GM18861 (cell line): ENCODE data around the gene ARFGAP3.

Experiments used
- ATAC-seq: cut with Tn5 transposase; IDR thresholded peaks from one replicate; pipeline ENCODE4 v1.9.1; 2021; ENCODE audit not compliant: unreplicated experiment

ARFGAP3 gene

GRCh38 chr22:42865536-42865935, 8.5 kb upstream of the ARFGAP3 start:
- no peak for ATAC-seq

DNA sequence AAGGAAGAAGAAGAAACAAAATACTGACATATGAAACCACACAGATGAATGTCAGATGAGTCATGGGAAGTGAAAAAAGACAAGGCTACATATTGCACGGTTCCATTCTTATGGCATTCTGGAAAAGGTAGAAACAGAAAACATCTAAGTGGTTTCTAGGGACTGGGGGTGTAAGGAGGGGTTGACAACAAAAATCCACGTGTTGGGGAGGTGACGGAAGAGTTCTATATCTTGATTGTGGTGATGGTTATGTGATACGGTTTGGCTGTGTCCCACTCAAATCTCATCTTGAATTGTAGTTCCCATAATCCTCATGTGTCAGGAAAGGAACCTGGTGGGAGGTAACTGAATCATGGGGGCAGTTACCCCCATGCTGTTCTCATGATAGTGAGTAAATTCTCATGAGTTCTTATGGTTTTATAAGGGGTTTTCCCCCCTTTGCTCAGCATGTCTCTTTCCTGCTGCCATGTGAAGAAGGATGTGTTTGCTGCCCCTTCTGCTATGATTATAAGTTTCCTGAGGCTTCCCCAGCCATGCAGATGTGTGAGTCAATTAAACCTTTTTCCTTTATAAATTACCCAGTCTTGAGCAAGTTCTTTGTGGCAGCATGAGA, 6.4 kb upstream of the ARFGAP3 start:
- ATAC-seq, result no peak

GRCh38 chr22:42862045-42862734, 5.1 kb upstream of the ARFGAP3 start:
- no peak for ATAC-seq

- ATAC-seq, result no peak
Measured at GRCh38 chr22:42860968-42861367, 3.9 kb upstream of the ARFGAP3 start.

DNA sequence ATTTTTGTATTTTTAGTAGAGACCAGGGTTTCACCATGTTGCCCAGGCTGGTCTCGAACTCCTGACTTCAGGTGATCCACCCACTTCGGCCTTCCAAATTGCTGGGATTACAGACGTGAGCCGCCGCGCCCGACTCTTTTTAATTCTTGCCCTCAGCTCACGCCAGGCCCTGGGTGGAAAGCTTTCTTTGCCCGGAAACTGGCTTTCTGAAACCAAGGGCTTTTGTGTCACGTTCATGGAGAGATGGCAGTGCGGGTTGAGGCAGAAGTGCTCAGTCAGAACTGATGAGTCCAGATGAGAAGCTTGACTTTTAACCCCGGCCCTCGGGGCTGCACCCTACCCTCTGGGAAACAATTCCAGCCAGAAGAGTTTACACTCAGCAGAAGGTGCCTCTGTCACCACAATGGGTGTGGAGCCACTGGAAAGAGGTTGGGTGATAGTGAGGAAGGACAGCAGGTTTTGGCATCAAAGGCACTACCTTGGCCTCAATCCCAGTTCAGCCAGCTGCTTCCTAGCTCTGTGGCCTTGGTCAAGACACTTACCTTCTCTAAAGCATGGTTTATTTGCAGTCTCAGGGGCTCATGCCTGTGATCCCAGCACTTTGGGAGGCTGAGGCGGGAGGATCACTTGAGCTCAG, 890 bp upstream of the ARFGAP3 start:
- no peak for ATAC-seq

- peak; percentile 9 for ATAC-seq
Measured at GRCh38 chr22:42856179-42856864, 751 bp downstream of the ARFGAP3 start.

DNA sequence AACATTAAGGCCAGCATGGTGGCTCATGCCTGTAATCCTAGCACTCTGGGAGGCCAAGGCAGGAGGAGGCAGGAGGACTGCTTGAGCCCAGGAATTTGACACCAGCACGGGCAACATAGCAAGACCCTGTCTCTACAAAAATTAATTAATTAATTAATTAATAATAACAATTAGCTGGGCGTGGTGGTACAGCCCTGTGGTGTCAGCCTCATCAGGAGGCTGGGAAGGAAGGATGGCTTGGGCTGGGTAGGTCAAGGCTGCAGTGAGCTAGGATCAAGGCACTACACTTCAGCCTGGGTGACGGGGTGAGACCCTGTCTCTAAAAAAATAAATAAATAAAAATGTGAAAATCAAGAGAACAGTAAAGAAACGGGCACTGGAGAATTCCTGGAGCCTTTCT, 1.4 kb downstream of the ARFGAP3 start:
- no peak for ATAC-seq

DNA sequence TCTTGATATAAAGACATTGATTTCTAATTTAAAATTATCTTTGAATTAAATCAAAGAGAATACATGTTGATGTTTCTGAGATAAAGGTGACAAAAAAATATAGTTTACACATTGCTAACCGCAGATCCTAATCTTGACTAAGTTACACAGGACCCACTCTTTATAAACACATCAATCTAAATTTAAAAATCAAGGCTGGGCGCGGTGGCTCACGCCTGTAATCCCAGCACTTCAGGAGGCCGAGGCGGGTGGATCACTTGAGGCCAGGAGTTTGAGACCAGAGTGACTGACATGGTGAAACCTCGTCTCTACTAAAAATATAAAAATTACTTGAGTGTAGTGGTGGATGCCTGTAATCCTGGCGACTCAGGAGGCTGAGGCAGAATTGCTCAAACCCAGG, 1.9 kb downstream of the ARFGAP3 start:
- ATAC-seq, result no peak

- ATAC-seq, result no peak
Measured at GRCh38 chr22:42848941-42849550, 8.0 kb downstream of the ARFGAP3 start.

- ATAC-seq, result no peak
Measured at GRCh38 chr22:42847110-42847509, 10.0 kb downstream of the ARFGAP3 start.

DNA sequence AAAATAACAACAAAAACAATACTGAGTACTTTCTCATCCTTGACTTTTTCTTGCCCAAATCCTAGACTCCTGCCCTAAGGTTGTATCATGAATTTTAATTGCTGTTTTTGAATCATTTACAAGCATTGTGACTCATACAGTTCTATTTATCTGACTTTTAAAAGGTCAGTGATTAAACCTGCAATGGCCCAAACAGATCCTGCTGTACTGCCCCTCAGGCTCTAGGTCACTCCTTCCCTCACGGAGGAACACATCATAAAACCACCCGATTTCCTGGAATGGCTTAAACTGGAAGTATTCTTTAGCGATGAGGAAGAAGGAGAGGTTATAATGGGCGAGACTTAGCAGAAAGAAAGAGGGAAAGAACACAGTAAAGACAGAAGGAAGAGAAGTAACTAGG, 12.3 kb downstream of the ARFGAP3 start:
- ATAC-seq, result no peak

GRCh38 chr22:42842658-42843370, 14.3 kb downstream of the ARFGAP3 start:
- ATAC-seq, result no peak

DNA sequence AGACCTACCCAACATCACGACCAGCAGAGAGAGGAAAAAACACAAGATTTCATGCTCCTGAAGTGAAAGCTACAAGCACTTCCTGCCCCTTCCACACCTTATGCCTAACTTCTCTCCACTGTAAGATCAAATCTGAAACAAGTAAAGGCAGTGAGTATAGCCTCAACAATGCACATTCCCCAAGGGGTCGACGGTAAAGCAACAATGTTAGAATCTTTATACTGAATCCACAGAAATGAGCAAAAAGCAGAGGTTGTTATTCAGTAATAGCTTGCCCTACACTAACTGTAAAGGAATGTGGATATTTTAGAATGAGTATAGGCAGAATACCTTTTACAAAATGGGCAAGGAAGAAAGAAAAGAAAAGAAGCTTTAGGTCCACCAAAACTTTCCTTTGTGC, 15.6 kb downstream of the ARFGAP3 start:
- ATAC-seq, result no peak

DNA sequence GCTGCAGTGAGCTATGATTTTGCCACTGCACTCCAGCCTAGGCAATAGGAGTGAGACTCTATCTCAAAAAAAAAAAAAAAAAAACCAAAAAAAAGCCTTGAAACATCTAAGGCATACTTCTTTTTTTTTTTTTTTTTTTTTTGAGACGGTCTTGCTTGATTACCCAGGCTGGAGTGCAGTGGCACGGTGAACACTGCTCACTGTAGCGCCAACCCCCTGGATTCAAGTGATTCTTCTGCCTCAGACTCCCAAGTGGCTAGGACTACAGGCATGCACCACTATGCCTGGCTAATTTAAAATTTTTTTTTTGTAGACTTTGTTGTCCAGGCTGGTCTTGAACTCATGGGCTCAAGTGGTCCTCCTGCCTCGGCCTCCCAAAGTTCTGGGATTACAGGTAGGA, 19.5 kb downstream of the ARFGAP3 start:
- ATAC-seq, result no peak

DNA sequence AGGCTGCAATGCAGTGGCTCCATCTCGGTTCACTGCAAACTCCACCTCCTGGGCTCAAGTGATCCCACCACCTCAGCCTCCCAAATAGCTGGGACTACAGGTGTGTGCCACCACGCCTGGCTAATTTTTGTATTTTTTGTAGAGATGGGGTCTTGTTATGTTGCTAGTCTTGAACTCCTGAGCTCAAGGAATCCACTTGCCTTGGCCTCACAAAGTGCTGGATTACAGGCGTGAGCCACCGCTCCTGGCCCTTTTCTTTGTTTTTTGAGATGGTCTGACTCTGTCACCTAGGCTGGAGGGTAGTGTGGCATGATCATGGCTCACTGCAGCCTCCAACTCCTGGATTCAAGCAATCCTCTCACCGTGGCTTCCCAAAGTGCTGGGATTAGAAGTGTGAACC, 21.0 kb downstream of the ARFGAP3 start:
- no peak for ATAC-seq

GRCh38 chr22:42834177-42834949, 22.7 kb downstream of the ARFGAP3 start:
- no peak for ATAC-seq

- no peak for ATAC-seq
Measured at GRCh38 chr22:42833104-42833503, 24.0 kb downstream of the ARFGAP3 start.

DNA sequence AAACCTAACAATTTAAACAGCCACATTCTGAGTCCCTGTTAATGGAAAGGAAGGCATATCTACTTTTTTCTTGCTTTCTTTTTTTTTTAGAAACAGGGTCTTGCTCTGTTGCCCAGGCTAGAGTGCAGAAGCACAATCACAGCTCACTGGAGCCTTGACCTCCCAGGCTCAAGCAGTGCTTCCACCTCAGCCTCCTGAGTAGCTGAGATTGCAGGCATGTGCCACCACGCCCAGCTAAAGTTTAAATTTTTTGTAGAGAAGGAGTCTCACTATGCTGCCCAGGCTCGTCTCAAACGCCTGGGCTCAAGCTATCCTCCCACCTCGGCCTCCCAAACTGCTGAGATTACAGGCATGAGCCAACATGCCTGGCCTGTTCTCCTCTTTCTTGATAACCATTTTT, 25.4 kb downstream of the ARFGAP3 start:
- ATAC-seq, result no peak

DNA sequence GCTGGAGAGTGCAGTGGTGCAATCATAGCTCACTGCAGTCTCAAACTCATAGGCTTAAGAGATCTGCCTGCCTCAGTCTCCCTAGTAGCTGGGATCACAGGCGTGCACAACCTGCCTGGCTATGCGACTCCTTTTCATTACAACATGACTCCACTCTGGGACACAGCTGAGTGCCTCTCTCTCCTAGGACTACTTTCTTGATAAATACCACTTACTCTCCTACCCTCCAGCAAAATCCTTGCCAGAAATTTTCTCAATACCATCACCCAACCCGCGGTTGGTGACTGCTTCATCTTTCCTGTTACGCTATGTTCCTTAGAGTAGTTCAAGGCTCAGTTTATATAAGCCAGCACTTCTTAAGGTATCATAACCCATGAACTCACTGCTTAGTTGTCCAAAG, 26.9 kb downstream of the ARFGAP3 start:
- ATAC-seq, result no peak

DNA sequence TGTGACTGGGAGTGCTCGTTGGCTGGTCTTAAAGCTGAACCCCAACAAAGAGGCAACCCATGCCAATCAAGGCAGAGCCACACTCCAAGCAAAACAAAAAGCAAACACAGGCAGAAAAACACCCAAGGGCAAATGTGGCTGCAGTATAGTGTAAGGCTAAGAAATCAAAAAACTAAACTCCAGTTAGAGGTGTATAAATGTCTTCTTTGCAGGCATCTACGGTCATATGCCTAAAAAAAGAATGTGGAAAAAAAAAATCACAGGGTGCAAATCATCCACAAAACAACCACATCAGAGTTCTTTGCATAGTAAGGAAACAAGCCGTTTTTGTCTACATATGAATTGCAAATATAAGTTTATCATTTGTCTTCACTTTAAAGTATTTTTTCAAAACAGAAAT, 27.8 kb downstream of the ARFGAP3 start:
- ATAC-seq, result no peak
